ELR (cell line): Measurements from ENCODE around the gene EYA3.
A peak's percentile ranks its signal among the peaks of the same experiment; 100 is the strongest.

Source experiments
- DNase-seq: peaks from one replicate; pipeline ENCODE4 v3.0.0-alpha.2; 2015; ENCODE audit warnings: low read depth

EYA3 gene

DNA sequence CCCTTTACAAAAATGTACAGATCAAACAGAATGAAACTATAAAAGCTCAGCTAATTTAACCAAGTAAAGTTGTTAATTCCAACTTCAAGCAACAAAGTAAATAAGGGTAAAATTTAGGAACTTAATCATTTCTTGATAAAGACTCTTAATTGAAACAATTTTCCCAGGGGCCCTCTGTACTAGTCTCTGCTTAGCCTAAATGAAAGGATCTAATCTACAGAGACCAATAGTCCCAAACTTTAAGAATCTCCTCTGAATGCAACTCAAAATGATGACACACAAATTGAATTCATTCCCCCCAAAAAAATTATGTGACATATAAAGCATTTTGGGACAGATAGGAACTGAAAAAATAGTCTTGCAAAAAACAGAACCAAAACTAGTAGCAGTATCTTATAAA is 16.6 kb downstream of the EYA3 start:
- DNase-seq: no peak

DNA sequence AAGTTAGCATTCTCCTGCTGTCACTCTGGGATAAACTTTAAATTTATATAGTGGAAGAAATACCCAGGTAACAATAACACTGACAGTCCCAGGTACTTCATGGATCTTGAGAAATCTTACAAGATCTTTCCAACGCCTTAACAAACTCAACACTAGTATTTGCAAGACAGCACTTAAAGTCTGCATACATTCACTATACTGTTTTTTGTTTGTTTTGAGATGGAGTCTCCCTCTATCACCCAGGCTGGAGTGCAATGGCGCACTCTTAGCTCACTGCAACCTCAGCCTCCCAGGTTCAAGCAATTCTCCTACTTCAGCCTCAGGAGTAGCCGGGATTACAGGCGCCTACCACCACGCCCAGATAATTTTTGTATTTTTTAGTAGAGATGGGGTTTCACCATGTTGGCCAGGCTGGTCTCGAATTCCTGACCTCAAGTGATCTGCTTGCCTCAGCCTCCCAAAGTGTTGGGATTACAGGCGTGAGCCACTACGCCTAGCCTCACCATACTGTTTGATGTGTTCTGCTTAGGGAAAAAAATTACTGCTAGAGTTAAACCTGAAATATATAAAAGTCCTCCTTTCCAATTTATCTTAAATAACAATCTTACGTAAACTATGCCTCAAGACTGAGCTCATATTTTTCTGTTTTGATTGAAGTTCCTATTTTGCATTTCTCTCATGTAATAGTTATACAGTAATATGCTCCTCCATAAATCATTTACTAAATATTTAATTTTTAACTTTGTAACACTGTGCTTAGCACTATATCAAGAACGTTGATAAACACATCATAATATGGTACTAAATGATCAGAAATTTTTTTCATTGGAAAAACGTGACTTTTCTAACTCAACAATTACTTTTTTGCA is 17.5 kb downstream of the EYA3 start:
- no peak for DNase-seq

- DNase-seq: peak; percentile 38
Observed at GRCh38 chr1:28067523-28068090, 20.8 kb downstream of the EYA3 start.

DNA sequence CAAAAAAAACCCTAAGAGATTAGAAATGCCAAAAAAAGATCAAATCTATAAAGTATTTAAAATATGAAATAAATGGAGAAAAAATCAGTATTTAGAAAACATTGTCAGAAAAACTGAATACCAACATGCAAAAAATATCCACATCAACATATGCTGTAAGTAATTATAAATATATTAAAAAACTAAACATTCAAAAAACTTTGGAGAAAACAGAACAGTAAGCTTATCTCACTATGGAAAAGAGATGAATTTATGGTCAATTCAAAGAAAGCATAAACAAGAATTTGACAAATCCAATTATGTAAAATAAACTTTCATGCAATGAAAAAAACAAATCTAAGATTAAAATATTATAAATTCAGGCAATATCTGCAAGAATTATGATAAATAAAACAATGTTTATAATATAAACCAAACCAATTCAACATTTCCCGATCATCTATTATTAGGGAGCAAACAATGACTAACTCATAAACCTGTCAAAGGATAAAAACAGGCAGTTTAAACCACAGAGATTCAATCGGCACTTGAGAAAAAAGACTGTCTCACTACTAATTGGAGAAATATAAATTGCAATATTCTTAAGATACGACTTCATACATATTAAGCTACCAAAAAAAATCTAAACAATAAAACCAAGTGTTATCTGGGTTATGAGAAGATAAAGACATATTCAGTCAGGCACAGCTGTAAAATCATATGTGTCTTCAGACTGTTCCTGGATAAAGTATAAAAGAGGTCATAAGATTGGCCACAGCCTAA is 21.8 kb downstream of the EYA3 start:
- peak; percentile 59 for DNase-seq

DNA sequence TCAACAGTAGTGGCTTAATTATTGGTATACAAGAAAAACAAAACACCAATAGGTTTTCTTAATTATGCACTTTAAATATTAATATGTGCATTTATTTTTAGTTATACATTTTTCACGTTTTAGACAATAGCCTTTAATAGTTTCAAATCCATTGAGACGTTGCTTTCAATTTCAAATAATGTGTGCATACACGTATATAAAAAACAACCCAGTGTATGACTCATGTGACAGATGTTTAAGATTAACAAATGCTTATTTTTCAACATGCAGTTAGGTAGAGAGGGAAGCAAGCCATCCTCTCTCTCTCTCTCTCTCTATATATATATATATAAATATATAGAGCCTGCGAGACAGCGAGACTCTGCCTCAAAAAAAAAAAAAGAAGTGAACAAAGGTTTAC is 24.3 kb downstream of the EYA3 start:
- peak; percentile 86 for DNase-seq

GRCh38 chr1:28062806-28063205 is 25.6 kb downstream of the EYA3 start:
- peak; percentile 70 for DNase-seq

DNA sequence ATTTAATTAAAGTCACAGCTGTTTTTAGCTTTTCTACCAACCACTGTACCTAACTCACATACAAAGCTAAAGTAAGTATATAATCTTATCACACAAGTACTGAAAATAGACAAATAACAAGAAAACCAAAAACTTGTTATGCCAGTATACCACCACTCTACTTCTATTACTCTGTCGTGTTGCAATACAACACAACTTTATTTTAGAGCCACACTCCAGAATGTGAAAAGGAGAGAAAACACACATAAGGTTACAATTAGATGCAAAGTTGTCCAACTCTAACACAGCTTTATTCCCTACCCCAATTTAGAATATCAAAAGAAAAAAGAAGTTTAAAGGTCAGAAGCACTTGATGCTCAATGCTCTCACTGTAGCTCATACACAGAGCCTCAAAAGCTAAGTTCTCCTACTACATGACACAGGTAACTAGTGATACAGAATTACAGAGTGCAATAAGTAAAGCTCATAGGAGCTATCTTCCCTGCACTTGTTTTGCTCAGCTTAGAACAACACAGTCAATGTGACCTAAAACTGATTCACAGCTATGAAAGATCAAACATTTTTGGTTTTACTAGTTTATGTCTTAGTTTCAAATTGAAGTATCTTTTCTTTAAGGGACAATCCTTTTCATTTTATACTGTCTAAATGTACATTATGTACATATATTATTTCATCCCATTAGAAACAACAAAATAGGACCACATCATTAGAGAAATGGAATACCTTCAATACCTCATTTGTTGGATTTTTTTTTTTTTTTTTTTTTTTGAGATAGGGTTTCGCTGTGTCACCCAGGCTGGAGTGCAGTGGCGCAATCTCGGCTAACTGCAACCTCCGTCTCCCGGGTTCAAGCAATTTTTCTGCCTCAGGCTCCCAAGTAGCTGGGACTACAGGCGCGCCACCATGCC is 29.2 kb downstream of the EYA3 start:
- DNase-seq: no peak

DNA sequence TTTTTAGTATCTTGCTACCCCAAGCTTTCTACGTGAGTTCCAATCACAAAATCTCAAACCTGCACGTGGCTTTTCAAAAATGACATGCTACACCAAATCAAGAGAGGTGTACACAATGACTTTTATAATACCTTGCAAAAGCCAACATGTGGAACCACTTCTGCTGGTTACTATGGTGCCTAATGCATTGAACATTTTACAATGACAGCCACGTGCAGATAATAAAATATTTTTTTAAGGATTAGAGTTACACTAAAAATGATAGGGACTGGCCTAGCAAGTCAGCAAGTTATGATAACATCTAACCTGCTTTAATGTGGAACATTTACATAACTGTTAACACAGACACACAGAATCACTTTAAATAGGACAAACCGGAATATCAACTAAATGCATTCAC is 30.2 kb downstream of the EYA3 start:
- no peak for DNase-seq

- DNase-seq: no peak
Observed at GRCh38 chr1:28056129-28056925, 32.1 kb downstream of the EYA3 start.

DNA sequence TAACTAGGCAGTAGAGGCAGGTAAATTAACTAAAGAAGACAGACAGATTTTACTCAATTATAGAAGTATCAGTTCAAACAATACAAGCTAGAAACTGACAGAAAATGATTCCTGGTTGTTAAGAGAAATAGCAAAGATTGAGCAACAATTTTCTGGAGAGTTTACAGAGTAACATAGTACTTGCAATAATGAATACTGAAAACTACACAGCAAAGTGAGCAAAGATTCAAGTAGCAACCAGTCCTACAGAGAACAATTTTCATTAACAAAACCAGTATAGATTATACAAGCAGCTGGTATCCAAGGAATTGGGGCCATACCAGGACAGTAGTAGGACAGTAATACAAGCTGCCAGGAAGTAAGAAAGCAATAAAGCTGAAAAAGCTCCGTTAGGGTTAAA is 37.6 kb downstream of the EYA3 start:
- DNase-seq: no peak

DNA sequence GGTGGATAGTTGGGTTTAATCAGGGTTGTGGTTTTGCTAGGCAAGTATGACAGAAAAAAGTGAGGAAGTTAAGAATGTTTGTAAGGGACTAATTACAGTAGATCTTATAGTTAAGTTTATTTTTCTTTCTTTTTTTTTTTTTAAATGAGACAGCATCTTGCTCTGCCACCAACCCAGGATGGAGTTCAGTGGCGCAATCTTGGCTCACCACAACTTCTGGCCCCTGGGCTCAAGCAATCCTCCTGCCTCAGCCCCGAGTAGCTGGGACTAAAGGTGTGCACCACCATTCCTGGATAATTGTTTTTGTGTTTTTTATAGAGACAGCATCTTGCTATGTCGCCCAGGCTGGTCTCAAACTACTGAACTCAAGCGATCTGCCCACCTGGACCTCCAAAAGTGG is 41.7 kb downstream of the EYA3 start:
- DNase-seq: no peak

DNA sequence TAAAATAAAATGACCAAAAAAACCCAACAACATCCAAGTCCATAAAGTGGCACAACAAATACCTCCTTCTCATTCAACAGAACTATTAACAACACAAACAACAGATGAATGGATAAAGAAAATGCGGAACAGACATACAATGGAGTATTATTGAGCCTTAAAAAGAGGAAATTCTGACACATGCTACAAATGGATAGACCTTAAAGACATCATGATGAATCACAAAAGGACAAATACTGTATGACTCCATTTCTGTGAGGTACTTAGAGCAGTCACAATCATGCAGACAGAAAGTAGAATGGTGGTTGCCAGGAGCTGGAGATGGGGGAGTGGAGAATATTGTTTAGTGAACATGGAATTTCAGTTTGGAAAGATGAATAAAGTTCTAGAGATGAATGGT is 42.6 kb downstream of the EYA3 start:
- peak; percentile 58 for DNase-seq

GRCh38 chr1:28044399-28044798 is 44.0 kb downstream of the EYA3 start:
- DNase-seq: no peak

GRCh38 chr1:28039341-28039740 is 49.1 kb downstream of the EYA3 start:
- no peak for DNase-seq

DNA sequence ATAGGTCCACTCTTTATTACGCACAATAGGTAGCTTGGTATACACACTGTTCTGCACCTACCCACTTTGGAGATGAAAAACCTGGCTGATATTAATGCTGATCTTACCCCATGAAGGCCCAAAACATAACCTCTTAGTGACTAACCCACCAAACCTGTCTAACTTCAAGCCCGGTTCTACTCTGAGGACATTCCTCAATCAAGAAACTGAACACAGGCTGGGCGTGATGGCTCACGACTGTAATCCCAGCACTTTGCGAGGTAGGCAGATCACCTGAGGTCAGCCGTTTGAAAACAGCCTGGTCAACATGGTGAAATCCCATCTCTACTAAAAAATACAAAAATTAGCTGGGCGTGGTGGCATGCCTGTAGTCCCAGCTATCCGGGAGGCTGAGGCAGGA is 50.5 kb downstream of the EYA3 start:
- DNase-seq: no peak

GRCh38 chr1:28037206-28037605 is 51.2 kb downstream of the EYA3 start:
- no peak for DNase-seq

DNA sequence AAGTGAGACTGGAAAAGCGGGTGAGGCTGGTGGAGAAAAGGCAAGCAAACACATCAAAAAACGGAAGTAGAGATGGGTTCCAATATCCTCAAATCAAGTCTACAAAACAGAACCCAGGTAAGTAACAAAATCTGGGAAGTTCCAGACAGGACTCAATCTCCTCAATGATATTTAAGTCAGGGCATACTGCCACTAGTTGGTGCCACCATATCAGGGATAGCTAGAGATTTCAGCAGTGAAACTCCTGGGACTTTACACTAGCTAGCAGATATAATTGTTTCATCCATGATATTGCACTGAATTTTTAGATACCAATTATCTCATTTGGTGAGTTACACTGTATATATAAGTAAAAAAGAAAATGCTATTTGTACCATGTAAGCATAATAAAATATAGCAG is 52.0 kb downstream of the EYA3 start:
- DNase-seq: no peak

DNA sequence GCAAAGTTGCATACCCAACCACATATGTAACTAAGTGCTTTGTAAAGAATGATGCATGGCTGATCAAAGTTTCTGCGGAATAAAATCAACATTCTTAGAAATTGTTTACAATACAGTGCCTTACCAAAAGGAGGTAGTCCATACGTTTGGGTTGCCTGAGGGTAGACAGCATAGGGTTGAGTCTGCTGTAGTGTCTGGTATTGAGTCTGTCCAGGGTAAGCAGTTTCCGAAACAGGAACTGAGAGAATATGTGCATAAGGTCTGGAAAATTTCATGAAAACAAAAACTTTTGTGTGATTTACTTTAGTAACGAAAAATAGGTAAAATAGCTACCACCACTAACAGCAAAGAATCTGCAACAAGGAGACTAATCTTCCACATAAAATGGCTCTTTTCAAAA is 53.0 kb downstream of the EYA3 start:
- no peak for DNase-seq

- no peak for DNase-seq
Observed at GRCh38 chr1:28032281-28032680, 56.1 kb downstream of the EYA3 start.

DNA sequence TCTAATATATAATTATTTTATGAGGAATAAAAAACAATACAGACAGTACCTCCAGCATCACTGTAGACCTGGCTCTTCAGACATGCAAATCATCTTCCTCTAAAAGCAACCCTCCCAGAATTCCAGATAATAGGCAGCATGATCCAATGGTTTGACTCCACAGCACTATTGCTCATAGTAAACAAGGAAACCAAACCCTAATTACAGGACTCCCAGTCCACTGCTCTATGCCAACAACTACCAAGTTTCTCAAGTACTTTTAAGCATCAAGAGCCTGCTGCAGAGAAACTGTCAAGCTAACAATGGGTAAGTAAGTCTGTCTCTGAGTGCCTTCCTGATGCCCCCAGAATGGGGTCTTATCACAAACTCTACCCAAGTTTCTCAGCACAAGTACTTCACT is 57.2 kb downstream of the EYA3 start:
- DNase-seq: no peak
